Colonic mucosa (tissue), 4 donors: ENCODE results near the gene ZSWIM4. TPM values are rescaled to one million over a fixed set of nuclear protein-coding genes. Genes with fewer than 3 reads are reported as not detected.

Experiments used
- DNase-seq: peaks from one replicate; pipeline ENCODE4 v3.0.0-alpha.2; 2020
- H3K27ac ChIP-seq: fragments of 200-600 bp; one replicate; pipeline ENCODE4 v1.8.0; 2021
- H3K27me3 ChIP-seq: fragments of 200-600 bp; one replicate; pipeline ENCODE4 v1.8.0; 2021
- H3K36me3 ChIP-seq: fragments of 200-600 bp; one replicate; pipeline ENCODE4 v1.8.0; 2021
- H3K4me1 ChIP-seq: fragments of 200-600 bp; one replicate; pipeline ENCODE4 v1.8.0; 2021; ENCODE audit warnings: mild to moderate bottlenecking
- H3K4me3 ChIP-seq: fragments of 200-600 bp; one replicate; pipeline ENCODE4 v1.8.0; 2021
- H3K9ac ChIP-seq, 2 donors: one replicate each; pipeline ENCODE4 v1.7.0; 2013; ENCODE audit warnings: control low read depth in 2 of 2, low read depth in 2 of 2, low read length in 2 of 2
- H3K9me3 ChIP-seq: fragments of 200-600 bp; one replicate; pipeline ENCODE4 v1.8.0; 2021
- CTCF ChIP-seq: fragments of 200-600 bp; IDR thresholded peaks from one replicate; pipeline ENCODE4 v1.8.0; 2022; ENCODE audit warnings: antibody characterized with exemption, mild to moderate bottlenecking
- intact Hi-C: fragments of 100-400 bp; cut with DNase I; formaldehyde crosslinking; loops from one replicate; pipeline ENCODE4 v1.14.1; 2022
- total RNA-seq, 2 donors: library from RNA; stranded (reverse); fragmentation: NEBNext Ultra II Directional in 1 of 2; extraction: Animal tissue kit (Norgen Biotek cat#: 25700) in 1 of 2; gene quantifications; one replicate each; pipeline ENCODE4 v1.2.1, GENCODE V29; 2021
- donor health status: healthy.
- donor health status: DM: no; HTN: no; CAD: no.
- donor health status: DM: no; HTN: no; CAD: no.

ZSWIM4 gene
- total RNA-seq, 2 donors from 2014 or later = 2.9 to 4.3 TPM

- H3K9ac ChIP-seq = peak overlapping the region; percentile 67 to 70
- no peaks in the 10 kb centered on the region for H3K27me3 ChIP-seq
- no peaks in the 10 kb centered on the region for H3K4me1 ChIP-seq
- intact Hi-C loops = loop anchor here (5.0 kb wide), 1 partner anchor 36 kb away; the partner anchor contains the start of gene ZSWIM4
- peaks cover 10% of the 10 kb centered on the region for H3K36me3 ChIP-seq
- peak; percentile 37 for TF ChIP-seq CTCF
- no peak overlapping the region for H3K4me3 ChIP-seq
- no peaks in the 10 kb centered on the region for H3K9me3 ChIP-seq
- peak; percentile 97 for DNase-seq
- peak overlapping the region; percentile 7 for H3K27ac ChIP-seq
Measured at GRCh38 chr19:13833330-13834243, 38.3 kb downstream of the ZSWIM4 start.

- H3K4me3 ChIP-seq = no peak overlapping the region
- H3K9ac ChIP-seq = peak overlapping the region in 1 of 2 donors; percentile 67
- no peak for TF ChIP-seq CTCF
- peak overlapping the region; percentile 7 for H3K27ac ChIP-seq
- peaks cover 10% of the 10 kb centered on the region for H3K36me3 ChIP-seq
- no peaks in the 10 kb centered on the region for H3K27me3 ChIP-seq
- H3K9me3 ChIP-seq = no peaks in the 10 kb centered on the region
- intact Hi-C loops = loop anchor here (5.0 kb wide), 1 partner anchor 37 kb away; the partner anchor contains the start of gene ZSWIM4
- no peak for DNase-seq
- H3K4me1 ChIP-seq = no peaks in the 10 kb centered on the region
Measured at GRCh38 chr19:13834244-13835069, 39.2 kb downstream of the ZSWIM4 start.

- DNase-seq = peak; percentile 29
- TF ChIP-seq CTCF = no peak
- H3K4me1 ChIP-seq = no peaks in the 10 kb centered on the region
- H3K4me3 ChIP-seq = no peak overlapping the region
- H3K9me3 ChIP-seq = no peaks in the 10 kb centered on the region
- no peaks in the 10 kb centered on the region for H3K27me3 ChIP-seq
- H3K9ac ChIP-seq = peak overlapping the region; percentile 38 to 62
- peaks cover 10% of the 10 kb centered on the region for H3K36me3 ChIP-seq
- H3K27ac ChIP-seq = peak overlapping the region; percentile 99
- intact Hi-C loops = no loop called here
Measured at GRCh38 chr19:13835791-13836723, 40.8 kb downstream of the ZSWIM4 start.

GRCh38 chr19:13838435-13839129 is 43.3 kb downstream of the ZSWIM4 start:
- Histone ChIP-seq H3K4me3 (peak overlapping the region; percentile 88), H3K9ac (peak overlapping the region; percentile 97 to 100), H3K4me1 (peaks cover 6% of the 10 kb centered on the region), H3K27me3 (no peaks in the 10 kb centered on the region), H3K9me3 (no peaks in the 10 kb centered on the region), H3K27ac (peak overlapping the region; percentile 99), H3K36me3 (peaks cover 10% of the 10 kb centered on the region)
- DNase-seq = no peak
- no peak for TF ChIP-seq CTCF
- intact Hi-C loops = no loop called here
